Type B pancreatic cell (in vitro differentiated cells): ENCODE results near the gene CDH10. TPM values are rescaled to one million over a fixed set of nuclear protein-coding genes. Genes with fewer than 3 reads are reported as not detected.

ENCODE experiments used
- DNase-seq: peaks from one replicate; pipeline ENCODE4 v3.0.0; 2021; ENCODE audit warnings: mixed read lengths; ENCODE audit not compliant: unreplicated experiment; ENCODE audit errors: extremely low spot score
- H3K27ac Mint-ChIP-seq: 2 replicates; pipeline ENCODE4 v1.8.0; 2021; ENCODE audit warnings: mild to moderate bottlenecking, mixed read lengths
- H3K27me3 Mint-ChIP-seq: 2 replicates; pipeline ENCODE4 v1.8.0; 2021; ENCODE audit warnings: mixed read lengths
- H3K36me3 Mint-ChIP-seq: 2 replicates; pipeline ENCODE4 v1.8.0; 2021; ENCODE audit warnings: mixed read lengths
- H3K4me1 Mint-ChIP-seq: one replicate; pipeline ENCODE4 v1.8.0; 2021; ENCODE audit warnings: mixed read lengths; ENCODE audit not compliant: unreplicated experiment
- H3K4me3 Mint-ChIP-seq: 2 replicates; pipeline ENCODE4 v1.8.0; 2021; ENCODE audit warnings: mild to moderate bottlenecking, mixed read lengths
- H3K9me3 Mint-ChIP-seq: 2 replicates; pipeline ENCODE4 v1.8.0; 2021; ENCODE audit warnings: mixed read lengths
- total RNA-seq: library from RNA; stranded (reverse); gene quantifications from 2 replicates; pipeline ENCODE4 v1.2.1, GENCODE V29; 2021; ENCODE audit warnings: low replicate concordance
- TF ChIP-seq, protein P1 (sequence below): fragments of 200-600 bp; sonication (generic); conservative IDR thresholded peaks from 2 replicates; pipeline ENCODE4 v1.5.0; 2021; ENCODE audit warnings: antibody characterized with exemption, mild to moderate bottlenecking

The CDH10 gene
- total RNA-seq, 1 donor from 2014 or later = 14.2 TPM

GRCh38 chr5:24623624-24624023, 21.2 kb downstream of the CDH10 start:
- H3K27me3 Mint-ChIP-seq = no peaks in the 10 kb centered on the region
- peaks cover 34% of the 10 kb centered on the region for H3K4me1 Mint-ChIP-seq
- peak overlapping the region; percentile 50 for H3K27ac Mint-ChIP-seq
- TF ChIP-seq, protein P1, sequence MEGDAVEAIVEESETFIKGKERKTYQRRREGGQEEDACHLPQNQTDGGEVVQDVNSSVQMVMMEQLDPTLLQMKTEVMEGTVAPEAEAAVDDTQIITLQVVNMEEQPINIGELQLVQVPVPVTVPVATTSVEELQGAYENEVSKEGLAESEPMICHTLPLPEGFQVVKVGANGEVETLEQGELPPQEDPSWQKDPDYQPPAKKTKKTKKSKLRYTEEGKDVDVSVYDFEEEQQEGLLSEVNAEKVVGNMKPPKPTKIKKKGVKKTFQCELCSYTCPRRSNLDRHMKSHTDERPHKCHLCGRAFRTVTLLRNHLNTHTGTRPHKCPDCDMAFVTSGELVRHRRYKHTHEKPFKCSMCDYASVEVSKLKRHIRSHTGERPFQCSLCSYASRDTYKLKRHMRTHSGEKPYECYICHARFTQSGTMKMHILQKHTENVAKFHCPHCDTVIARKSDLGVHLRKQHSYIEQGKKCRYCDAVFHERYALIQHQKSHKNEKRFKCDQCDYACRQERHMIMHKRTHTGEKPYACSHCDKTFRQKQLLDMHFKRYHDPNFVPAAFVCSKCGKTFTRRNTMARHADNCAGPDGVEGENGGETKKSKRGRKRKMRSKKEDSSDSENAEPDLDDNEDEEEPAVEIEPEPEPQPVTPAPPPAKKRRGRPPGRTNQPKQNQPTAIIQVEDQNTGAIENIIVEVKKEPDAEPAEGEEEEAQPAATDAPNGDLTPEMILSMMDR = no peak
- H3K36me3 Mint-ChIP-seq = no peaks in the 10 kb centered on the region
- DNase-seq = no peak
- H3K9me3 Mint-ChIP-seq = no peaks in the 10 kb centered on the region
- peak overlapping the region; percentile 31 for H3K4me3 Mint-ChIP-seq

DNA sequence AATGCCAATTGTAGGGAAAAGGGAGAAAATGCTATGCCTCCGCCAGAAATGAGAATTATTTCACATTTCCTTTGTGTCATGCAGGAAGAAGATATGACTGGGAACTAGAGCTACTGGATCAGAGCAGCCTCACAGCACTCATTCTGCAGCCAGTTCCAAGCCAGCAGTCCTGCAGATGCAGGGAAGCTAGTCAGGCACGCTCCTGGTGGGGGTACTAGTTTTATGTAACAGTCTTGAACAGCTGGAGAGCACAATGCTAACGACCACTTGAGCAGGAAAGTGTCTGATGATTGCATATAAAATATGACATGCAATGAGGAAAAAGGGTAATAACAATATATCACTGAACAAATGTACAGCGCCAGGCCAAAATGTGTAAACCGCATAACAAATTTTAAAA, 21.7 kb downstream of the CDH10 start:
- H3K4me3 Mint-ChIP-seq = peak overlapping the region; percentile 34
- peak overlapping the region; percentile 17 for H3K27ac Mint-ChIP-seq
- TF ChIP-seq, protein P1 = no peak
- no peaks in the 10 kb centered on the region for H3K36me3 Mint-ChIP-seq
- no peaks in the 10 kb centered on the region for H3K9me3 Mint-ChIP-seq
- H3K4me1 Mint-ChIP-seq = peaks cover 34% of the 10 kb centered on the region
- no peaks in the 10 kb centered on the region for H3K27me3 Mint-ChIP-seq
- DNase-seq = no peak

GRCh38 chr5:24621792-24622191, 23.0 kb downstream of the CDH10 start:
- Mint-ChIP-seq H3K9me3 (no peaks in the 10 kb centered on the region), H3K27me3 (no peaks in the 10 kb centered on the region), H3K4me3 (peak overlapping the region; percentile 42), H3K36me3 (no peaks in the 10 kb centered on the region), H3K4me1 (peaks cover 37% of the 10 kb centered on the region), H3K27ac (peak overlapping the region; percentile 86)
- TF ChIP-seq, protein P1 = no peak
- no peak for DNase-seq

DNA sequence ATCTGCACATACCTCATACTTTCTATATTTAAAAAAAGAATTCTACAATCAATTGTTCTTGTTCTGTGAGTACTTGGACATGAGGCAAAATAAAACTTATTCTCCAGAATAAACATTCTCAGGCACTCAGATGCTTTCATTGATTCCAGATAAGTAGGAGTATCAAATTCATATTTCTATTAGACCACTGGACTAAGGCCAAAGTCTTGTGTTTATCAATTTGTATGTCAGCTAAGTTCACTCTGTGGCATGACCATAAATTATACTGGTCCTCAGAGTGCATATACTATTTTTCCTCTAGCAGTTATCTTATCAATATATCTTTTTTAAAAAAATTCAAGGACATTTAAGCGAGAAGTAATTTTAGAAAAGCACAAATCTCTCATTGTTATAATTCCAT, 28.2 kb downstream of the CDH10 start:
- H3K9me3 Mint-ChIP-seq = no peaks in the 10 kb centered on the region
- H3K27ac Mint-ChIP-seq = no peak overlapping the region
- DNase-seq = no peak
- no peaks in the 10 kb centered on the region for H3K36me3 Mint-ChIP-seq
- H3K27me3 Mint-ChIP-seq = no peaks in the 10 kb centered on the region
- TF ChIP-seq, protein P1 = no peak
- no peak overlapping the region for H3K4me3 Mint-ChIP-seq
- peaks cover 4% of the 10 kb centered on the region for H3K4me1 Mint-ChIP-seq

- H3K36me3 Mint-ChIP-seq = no peaks in the 10 kb centered on the region
- no peak overlapping the region for H3K4me3 Mint-ChIP-seq
- no peaks in the 10 kb centered on the region for H3K9me3 Mint-ChIP-seq
- peaks cover 3% of the 10 kb centered on the region for H3K4me1 Mint-ChIP-seq
- H3K27me3 Mint-ChIP-seq = no peaks in the 10 kb centered on the region
- H3K27ac Mint-ChIP-seq = no peak overlapping the region
- TF ChIP-seq, protein P1 = no peak
- no peak for DNase-seq
These were observed 29.6 kb downstream of the CDH10 start for GRCh38 chr5:24615159-24615558.

DNA sequence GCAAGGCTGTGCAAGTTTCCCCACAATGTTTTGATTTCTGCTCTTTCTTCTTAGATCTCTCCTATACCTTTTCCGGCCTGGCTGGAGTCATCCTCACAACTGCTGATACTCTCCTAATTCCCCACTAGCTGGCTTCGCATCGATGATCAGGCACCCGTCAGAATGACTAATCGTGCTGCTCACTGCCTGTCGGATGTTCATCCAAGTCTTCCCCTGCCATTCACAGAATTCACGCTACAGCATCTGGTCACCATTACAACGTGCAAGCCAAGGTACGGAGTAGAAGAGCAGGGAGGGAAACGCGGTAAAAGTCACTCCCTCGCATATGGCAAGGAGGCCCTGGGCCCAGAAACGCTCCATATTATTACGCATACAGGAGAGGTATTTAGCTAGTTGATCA, 35.1 kb downstream of the CDH10 start:
- Mint-ChIP-seq H3K27ac (no peak overlapping the region), H3K4me3 (no peak overlapping the region), H3K36me3 (peaks cover 12% of the 10 kb centered on the region), H3K4me1 (peaks cover 4% of the 10 kb centered on the region), H3K27me3 (no peaks in the 10 kb centered on the region), H3K9me3 (no peaks in the 10 kb centered on the region)
- TF ChIP-seq, protein P1 = no peak
- no peak for DNase-seq
